Measurements from ENCODE around the gene MORF4L1. TPM values are rescaled to one million over a fixed set of nuclear protein-coding genes. Genes with fewer than 3 reads are reported as not detected.
"Not testable (repeated sequence)": the region's sequence is repeated elsewhere in the genome, so short reads cannot be mapped to it uniquely, and the experiment has no call there.

MORF4L1 gene
- total and polyA plus RNA-seq, 11 donors: 162 to 549 (median 328) TPM

DNA sequence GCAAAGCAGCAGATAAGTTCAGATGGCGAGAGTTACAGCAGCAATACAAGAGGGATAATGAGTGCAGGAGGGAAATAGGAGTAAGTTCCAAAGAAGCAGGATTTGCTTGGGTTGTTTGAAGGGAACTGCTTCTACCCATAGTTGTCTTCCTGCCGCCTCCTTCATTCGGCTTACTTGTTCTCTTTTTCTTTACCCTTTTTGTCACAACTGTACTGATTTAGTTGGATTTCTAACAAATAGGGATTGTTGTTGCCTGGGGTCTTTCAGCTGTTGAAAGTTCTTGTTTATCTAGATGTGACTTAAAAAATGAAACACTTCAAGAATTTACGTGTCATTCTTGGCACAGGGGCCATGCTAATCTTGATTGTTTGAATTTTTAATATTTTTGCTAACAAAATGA lies 25.9 kb downstream of the MORF4L1 start:
- Histone ChIP-seq H3K36me3 (peaks cover 0 to 100% (median 100%) of the 10 kb centered on the region in 9 donors), H3K9me3 (no peaks in the 10 kb centered on the region)
- intact Hi-C loops (cut with DNase I): no loop called here

GRCh38 chr15:78900819-78901533 lies 28.3 kb downstream of the MORF4L1 start:
- intact Hi-C loops (cut with DNase I): not testable (repeated sequence)

More for the DNA sequence above, 25.9 kb downstream of the MORF4L1 start:
- DNase-seq (no peak), ATAC-seq (no peak)
- no peak overlapping the region for H3K27ac ChIP-seq
- peaks cover 0 to 27% (median 16%) of the 10 kb centered on the region in 12 donors for H3K4me1 ChIP-seq
- 73 to 93% (median 88%) methylated on average over 4 of the region's 4 CpGs for WGBS, 4 donors
- TF ChIP-seq, protein P1, sequence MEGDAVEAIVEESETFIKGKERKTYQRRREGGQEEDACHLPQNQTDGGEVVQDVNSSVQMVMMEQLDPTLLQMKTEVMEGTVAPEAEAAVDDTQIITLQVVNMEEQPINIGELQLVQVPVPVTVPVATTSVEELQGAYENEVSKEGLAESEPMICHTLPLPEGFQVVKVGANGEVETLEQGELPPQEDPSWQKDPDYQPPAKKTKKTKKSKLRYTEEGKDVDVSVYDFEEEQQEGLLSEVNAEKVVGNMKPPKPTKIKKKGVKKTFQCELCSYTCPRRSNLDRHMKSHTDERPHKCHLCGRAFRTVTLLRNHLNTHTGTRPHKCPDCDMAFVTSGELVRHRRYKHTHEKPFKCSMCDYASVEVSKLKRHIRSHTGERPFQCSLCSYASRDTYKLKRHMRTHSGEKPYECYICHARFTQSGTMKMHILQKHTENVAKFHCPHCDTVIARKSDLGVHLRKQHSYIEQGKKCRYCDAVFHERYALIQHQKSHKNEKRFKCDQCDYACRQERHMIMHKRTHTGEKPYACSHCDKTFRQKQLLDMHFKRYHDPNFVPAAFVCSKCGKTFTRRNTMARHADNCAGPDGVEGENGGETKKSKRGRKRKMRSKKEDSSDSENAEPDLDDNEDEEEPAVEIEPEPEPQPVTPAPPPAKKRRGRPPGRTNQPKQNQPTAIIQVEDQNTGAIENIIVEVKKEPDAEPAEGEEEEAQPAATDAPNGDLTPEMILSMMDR (IDR thresholded peaks at IDR 0.05): no peak
- no peak for TF ChIP-seq POLR2A (IDR thresholded peaks at IDR 0.05)
- no peak overlapping the region for H3K4me3 ChIP-seq
- no peaks in the 10 kb centered on the region for H3K27me3 ChIP-seq

GRCh38 chr15:78902281-78903032 lies 29.8 kb downstream of the MORF4L1 start:
- Histone ChIP-seq H3K4me1 (peaks cover 0 to 50% (median 33%) of the 10 kb centered on the region in 12 donors), H3K36me3 (peaks cover 0 to 100% (median 100%) of the 10 kb centered on the region in 9 donors), H3K27ac (peak overlapping the region in 3 of 12 donors; percentile 1 to 49 (median 4))
- H3K9me3 ChIP-seq; ATAC-seq; H3K27me3 ChIP-seq; intact Hi-C loops (cut with DNase I); H3K4me3 ChIP-seq; DNase-seq: not testable (repeated sequence)
- WGBS, 4 donors: 48 to 66% (median 52%) methylated on average over 13 of the region's 13 CpGs

More at GRCh38 chr15:78900819-78901533, 28.3 kb downstream of the MORF4L1 start:
- ATAC-seq, H3K9me3 ChIP-seq, H3K27me3 ChIP-seq, H3K27ac ChIP-seq, H3K4me3 ChIP-seq, DNase-seq: not testable (repeated sequence)
- H3K36me3 ChIP-seq: peaks cover 0 to 100% (median 100%) of the 10 kb centered on the region in 9 donors
- H3K4me1 ChIP-seq: peaks cover 0 to 40% (median 26%) of the 10 kb centered on the region in 12 donors
- WGBS, 4 donors: 94 to 95% (median 95%) methylated on average over 14 of the region's 14 CpGs

GRCh38 chr15:78904599-78905358 lies 32.1 kb downstream of the MORF4L1 start:
- no peak overlapping the region for H3K4me3 ChIP-seq
- peaks cover 0 to 99% (median 84%) of the 10 kb centered on the region in 9 donors for H3K36me3 ChIP-seq
- TF ChIP-seq, protein P1 (IDR thresholded peaks at IDR 0.05): no peak
- TF ChIP-seq POLR2A (IDR thresholded peaks at IDR 0.05): no peak
- no peak for DNase-seq
- intact Hi-C loops (cut with DNase I): loop anchor here in 3 of 10 donors (5.0 kb wide), 2 partner anchors 73 to 278 kb away; no protein-coding TSS in a partner anchor
- H3K27ac ChIP-seq: peak overlapping the region in 3 of 12 donors; percentile 6 to 8 (median 7)
- ATAC-seq: no peak
- no peaks in the 10 kb centered on the region for H3K27me3 ChIP-seq
- peaks cover 0 to 60% (median 39%) of the 10 kb centered on the region in 12 donors for H3K4me1 ChIP-seq
- no peaks in the 10 kb centered on the region for H3K9me3 ChIP-seq
- whole genome bisulfite sequencing, 4 donors: 69 to 82% (median 74%) methylated on average over 6 of the region's 6 CpGs

Measured in heart left ventricle (tissue), 16 donors.